ENCODE measurements around the gene SMR3B. TPM values are rescaled to one million over a fixed set of nuclear protein-coding genes. Genes with fewer than 3 reads are reported as not detected.

SMR3B gene
- total RNA-seq, 1 experiment from 2014 or later = not detected

- H3K27ac Mint-ChIP-seq = no peak overlapping the region
- no peak overlapping the region for H2BK120ac ChIP-seq (ENCODE audit: low read depth, low read length, poor library complexity, severe bottlenecking)
- WGBS (ENCODE audit: extremely low coverage, insufficient read length, low lambda C conversion rate) = no CpG with 5 or more reads among the region's 1 CpG
Observed at GRCh38 chr4:70337886-70338420, 45.0 kb upstream of the SMR3B start.

More at GRCh38 chr4:70337886-70338420, 45.0 kb upstream of the SMR3B start:
- Histone ChIP-seq H3K27me3 (ENCODE audit: insufficient read depth, low read length) (no peaks in the 10 kb centered on the region), H3K4me2 (ENCODE audit: insufficient read depth, insufficient read length, low read length) (no peak overlapping the region), H3K27ac (ENCODE audit: insufficient read length, low read depth, low read length) (no peak overlapping the region), H3K23ac (ENCODE audit: insufficient read length, low read depth, low read length) (no peak overlapping the region), H3K18ac (ENCODE audit: insufficient read length, low read depth, low read length) (no peak overlapping the region), H3T11ph (ENCODE audit: low read length) (no peak overlapping the region), H2BK12ac (ENCODE audit: insufficient read length, low read depth, low read length) (no peak overlapping the region), H3K79me1 (ENCODE audit: insufficient read depth, low read depth, low read length, poor library complexity, severe bottlenecking) (no peaks in the 10 kb centered on the region), H4K5ac (ENCODE audit: insufficient read length, low read depth, low read length) (no peak overlapping the region), H3K23me2 (ENCODE audit: insufficient read length, low read depth, low read length, poor library complexity, severe bottlenecking) (no peaks in the 10 kb centered on the region), H3K9ac (ENCODE audit: extremely low read depth, insufficient read length, low read length) (no peak overlapping the region), H2AFZ (ENCODE audit: low read length) (no peak overlapping the region), H2BK20ac (ENCODE audit: low read depth, low read length, poor library complexity, severe bottlenecking) (no peak overlapping the region), H2BK15ac (ENCODE audit: low read depth, low read length) (no peak overlapping the region), H3K56ac (ENCODE audit: insufficient read length, low read depth, low read length) (no peak overlapping the region), H4K8ac (replicated peaks; ENCODE audit: insufficient read length, low read depth, low read length) (no peak overlapping the region), H2AK5ac (ENCODE audit: insufficient read length, low read length) (no peak overlapping the region), H4K20me1 (ENCODE audit: control insufficient read depth, insufficient read depth, insufficient read length) (no peaks in the 10 kb centered on the region), H4K91ac (ENCODE audit: insufficient read length, low read depth, low read length) (no peak overlapping the region), H3K9me3 (ENCODE audit: control insufficient read depth, low read depth, low read length) (no peaks in the 10 kb centered on the region), H3K14ac (ENCODE audit: insufficient read depth, low read length) (no peak overlapping the region), H3K4ac (ENCODE audit: low read depth, low read length) (no peak overlapping the region), H3K79me2 (ENCODE audit: insufficient read depth, low read length) (no peaks in the 10 kb centered on the region), H3K4me1 (ENCODE audit: insufficient read depth, low read length) (no peaks in the 10 kb centered on the region), H2BK5ac (ENCODE audit: insufficient read length, low read length) (no peak overlapping the region)
- H3K27me3 Mint-ChIP-seq (ENCODE audit: low read depth) = no peaks in the 10 kb centered on the region
- TF ChIP-seq, protein P1, sequence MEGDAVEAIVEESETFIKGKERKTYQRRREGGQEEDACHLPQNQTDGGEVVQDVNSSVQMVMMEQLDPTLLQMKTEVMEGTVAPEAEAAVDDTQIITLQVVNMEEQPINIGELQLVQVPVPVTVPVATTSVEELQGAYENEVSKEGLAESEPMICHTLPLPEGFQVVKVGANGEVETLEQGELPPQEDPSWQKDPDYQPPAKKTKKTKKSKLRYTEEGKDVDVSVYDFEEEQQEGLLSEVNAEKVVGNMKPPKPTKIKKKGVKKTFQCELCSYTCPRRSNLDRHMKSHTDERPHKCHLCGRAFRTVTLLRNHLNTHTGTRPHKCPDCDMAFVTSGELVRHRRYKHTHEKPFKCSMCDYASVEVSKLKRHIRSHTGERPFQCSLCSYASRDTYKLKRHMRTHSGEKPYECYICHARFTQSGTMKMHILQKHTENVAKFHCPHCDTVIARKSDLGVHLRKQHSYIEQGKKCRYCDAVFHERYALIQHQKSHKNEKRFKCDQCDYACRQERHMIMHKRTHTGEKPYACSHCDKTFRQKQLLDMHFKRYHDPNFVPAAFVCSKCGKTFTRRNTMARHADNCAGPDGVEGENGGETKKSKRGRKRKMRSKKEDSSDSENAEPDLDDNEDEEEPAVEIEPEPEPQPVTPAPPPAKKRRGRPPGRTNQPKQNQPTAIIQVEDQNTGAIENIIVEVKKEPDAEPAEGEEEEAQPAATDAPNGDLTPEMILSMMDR (conservative IDR thresholded peaks at IDR 0.05) = no peak
- no peaks in the 10 kb centered on the region for H3K9me3 Mint-ChIP-seq
- H3K36me3 Mint-ChIP-seq (ENCODE audit: insufficient read depth in 1 of 3, low read depth in 3 of 3) = no peaks in the 10 kb centered on the region
- no peak for DNase-seq
- H3K4me3 Mint-ChIP-seq = no peak overlapping the region
- peaks cover 5 to 7% of the 10 kb centered on the region in 2 experiments for H3K4me1 Mint-ChIP-seq

Measured in H9 (cell line).